Measurements from ENCODE around the gene WSB1. TPM values are rescaled to one million over a fixed set of nuclear protein-coding genes. Genes with fewer than 3 reads are reported as not detected.
A peak's percentile ranks its signal among the peaks of the same experiment; 100 is the strongest.
"Not testable (repeated sequence)": the region's sequence is repeated elsewhere in the genome, so short reads cannot be mapped to it uniquely, and the experiment has no call there.

WSB1 gene
- total and polyA plus RNA-seq, 2 experiments from 2014 or later: 101 to 108 TPM

DNA sequence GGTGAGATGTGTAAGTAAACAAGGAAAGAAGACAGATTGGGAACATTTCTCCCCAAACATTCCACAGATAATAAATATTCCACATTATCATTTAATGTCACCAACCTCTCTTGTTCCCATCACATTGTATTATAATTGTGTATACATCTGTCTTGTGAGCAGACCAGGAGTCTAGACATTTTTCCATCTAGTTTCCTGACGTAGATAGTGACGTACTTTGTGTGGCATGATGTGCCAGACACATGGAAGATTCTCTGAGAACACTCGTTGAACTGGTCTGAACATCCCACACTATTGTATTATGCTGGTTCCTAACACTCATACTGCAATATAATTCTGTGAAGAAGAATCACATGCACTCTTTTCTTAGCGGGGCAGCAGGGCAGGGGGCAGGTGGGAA lies 34.0 kb downstream of the WSB1 start (continued):
- TF ChIP-seq, protein P1, sequence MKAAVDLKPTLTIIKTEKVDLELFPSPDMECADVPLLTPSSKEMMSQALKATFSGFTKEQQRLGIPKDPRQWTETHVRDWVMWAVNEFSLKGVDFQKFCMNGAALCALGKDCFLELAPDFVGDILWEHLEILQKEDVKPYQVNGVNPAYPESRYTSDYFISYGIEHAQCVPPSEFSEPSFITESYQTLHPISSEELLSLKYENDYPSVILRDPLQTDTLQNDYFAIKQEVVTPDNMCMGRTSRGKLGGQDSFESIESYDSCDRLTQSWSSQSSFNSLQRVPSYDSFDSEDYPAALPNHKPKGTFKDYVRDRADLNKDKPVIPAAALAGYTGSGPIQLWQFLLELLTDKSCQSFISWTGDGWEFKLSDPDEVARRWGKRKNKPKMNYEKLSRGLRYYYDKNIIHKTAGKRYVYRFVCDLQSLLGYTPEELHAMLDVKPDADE (IDR thresholded peaks at IDR 0.05): no peak
- no peak for TF ChIP-seq ZNF331 (CRISPR knock-in tag; IDR thresholded peaks at IDR 0.05; ENCODE audit: low read depth)
- TF ChIP-seq, protein P2, sequence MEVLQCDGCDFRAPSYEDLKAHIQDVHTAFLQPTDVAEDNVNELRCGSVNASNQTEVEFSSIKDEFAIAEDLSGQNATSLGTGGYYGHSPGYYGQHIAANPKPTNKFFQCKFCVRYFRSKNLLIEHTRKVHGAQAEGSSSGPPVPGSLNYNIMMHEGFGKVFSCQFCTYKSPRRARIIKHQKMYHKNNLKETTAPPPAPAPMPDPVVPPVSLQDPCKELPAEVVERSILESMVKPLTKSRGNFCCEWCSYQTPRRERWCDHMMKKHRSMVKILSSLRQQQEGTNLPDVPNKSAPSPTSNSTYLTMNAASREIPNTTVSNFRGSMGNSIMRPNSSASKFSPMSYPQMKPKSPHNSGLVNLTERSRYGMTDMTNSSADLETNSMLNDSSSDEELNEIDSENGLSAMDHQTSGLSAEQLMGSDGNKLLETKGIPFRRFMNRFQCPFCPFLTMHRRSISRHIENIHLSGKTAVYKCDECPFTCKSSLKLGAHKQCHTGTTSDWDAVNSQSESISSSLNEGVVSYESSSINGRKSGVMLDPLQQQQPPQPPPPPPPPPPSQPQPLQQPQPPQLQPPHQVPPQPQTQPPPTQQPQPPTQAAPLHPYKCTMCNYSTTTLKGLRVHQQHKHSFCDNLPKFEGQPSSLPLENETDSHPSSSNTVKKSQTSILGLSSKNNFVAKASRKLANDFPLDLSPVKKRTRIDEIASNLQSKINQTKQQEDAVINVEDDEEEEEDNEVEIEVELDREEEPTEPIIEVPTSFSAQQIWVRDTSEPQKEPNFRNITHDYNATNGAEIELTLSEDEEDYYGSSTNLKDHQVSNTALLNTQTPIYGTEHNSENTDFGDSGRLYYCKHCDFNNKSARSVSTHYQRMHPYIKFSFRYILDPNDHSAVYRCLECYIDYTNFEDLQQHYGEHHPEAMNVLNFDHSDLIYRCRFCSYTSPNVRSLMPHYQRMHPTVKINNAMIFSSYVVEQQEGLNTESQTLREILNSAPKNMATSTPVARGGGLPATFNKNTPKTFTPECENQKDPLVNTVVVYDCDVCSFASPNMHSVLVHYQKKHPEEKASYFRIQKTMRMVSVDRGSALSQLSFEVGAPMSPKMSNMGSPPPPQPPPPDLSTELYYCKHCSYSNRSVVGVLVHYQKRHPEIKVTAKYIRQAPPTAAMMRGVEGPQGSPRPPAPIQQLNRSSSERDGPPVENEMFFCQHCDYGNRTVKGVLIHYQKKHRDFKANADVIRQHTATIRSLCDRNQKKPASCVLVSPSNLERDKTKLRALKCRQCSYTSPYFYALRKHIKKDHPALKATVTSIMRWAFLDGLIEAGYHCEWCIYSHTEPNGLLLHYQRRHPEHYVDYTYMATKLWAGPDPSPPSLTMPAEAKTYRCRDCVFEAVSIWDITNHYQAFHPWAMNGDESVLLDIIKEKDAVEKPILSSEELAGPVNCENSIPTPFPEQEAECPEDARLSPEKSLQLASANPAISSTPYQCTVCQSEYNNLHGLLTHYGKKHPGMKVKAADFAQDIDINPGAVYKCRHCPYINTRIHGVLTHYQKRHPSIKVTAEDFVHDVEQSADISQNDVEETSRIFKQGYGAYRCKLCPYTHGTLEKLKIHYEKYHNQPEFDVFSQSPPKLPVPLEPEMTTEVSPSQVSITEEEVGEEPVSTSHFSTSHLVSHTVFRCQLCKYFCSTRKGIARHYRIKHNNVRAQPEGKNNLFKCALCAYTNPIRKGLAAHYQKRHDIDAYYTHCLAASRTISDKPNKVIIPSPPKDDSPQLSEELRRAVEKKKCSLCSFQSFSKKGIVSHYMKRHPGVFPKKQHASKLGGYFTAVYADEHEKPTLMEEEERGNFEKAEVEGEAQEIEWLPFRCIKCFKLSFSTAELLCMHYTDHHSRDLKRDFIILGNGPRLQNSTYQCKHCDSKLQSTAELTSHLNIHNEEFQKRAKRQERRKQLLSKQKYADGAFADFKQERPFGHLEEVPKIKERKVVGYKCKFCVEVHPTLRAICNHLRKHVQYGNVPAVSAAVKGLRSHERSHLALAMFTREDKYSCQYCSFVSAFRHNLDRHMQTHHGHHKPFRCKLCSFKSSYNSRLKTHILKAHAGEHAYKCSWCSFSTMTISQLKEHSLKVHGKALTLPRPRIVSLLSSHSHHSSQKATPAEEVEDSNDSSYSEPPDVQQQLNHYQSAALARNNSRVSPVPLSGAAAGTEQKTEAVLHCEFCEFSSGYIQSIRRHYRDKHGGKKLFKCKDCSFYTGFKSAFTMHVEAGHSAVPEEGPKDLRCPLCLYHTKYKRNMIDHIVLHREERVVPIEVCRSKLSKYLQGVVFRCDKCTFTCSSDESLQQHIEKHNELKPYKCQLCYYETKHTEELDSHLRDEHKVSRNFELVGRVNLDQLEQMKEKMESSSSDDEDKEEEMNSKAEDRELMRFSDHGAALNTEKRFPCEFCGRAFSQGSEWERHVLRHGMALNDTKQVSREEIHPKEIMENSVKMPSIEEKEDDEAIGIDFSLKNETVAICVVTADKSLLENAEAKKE (CRISPR knock-in tag; IDR thresholded peaks at IDR 0.05): no peak
- no peak for TF ChIP-seq NANOG (IDR thresholded peaks at IDR 0.05; ENCODE audit: borderline replicate concordance)
- TF ChIP-seq CREB1 (CRISPR knock-in tag; IDR thresholded peaks at IDR 0.05; ENCODE audit: low read depth): no peak
- no peak for TF ChIP-seq EZH2 (IDR thresholded peaks at IDR 0.05; ENCODE audit: low read depth, unreplicated experiment)

DNA sequence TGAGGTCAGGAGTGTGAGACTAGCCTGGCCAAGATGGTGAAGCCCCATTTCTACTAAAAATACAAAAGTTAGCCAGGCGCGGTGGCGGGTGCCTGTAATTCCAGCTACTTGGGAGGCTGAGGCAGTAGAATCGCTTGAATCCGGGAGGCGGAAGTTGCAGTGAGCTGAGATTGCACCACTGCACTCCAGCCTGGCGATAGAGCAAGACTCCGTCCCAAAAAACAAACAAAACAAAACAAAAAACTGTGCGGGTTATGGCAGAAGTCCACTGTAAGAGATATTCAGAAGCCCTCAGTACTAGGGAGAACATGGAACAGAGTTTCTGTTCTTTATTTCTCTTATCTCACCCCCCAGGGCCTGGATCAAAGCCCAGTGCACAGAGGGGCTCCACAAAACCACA lies 34.8 kb downstream of the WSB1 start:
- not testable (repeated sequence) for H3F3A ChIP-seq (replicated peaks; ENCODE audit: low read depth); H3K27ac ChIP-seq (ENCODE audit: low read depth); H3K79me2 ChIP-seq (replicated peaks; ENCODE audit: insufficient read depth); H3K4me3 ChIP-seq; H3K9me3 Mint-ChIP-seq; H3K4me3 Mint-ChIP-seq; ATAC-seq; H3K9me2 ChIP-seq (ENCODE audit: insufficient read depth); H3K36me3 ChIP-seq (ENCODE audit: insufficient read depth); H3K36me3 Mint-ChIP-seq (ENCODE audit: low read depth); H3K27me3 Mint-ChIP-seq (ENCODE audit: insufficient read depth, low read depth, poor library complexity); H3K4me2 ChIP-seq; H4K20me1 ChIP-seq (replicated peaks; ENCODE audit: insufficient read depth); H3K27ac Mint-ChIP-seq; DNase-seq (ENCODE audit: low spot score); H3K27me3 ChIP-seq (ENCODE audit: insufficient read depth)
- H2AFZ ChIP-seq: peak overlapping the region; percentile 66; the same call in 1 of the 2 replicates
- H3K4me1 ChIP-seq (ENCODE audit: insufficient read depth): peaks cover 19% of the 10 kb centered on the region
- peaks cover 29% of the 10 kb centered on the region for H3K4me1 Mint-ChIP-seq

Measured in GM23338 (cell line).